Thyroid gland (tissue), 4 donors: ENCODE results near the gene BTBD9. TPM values are rescaled to one million over a fixed set of nuclear protein-coding genes. Genes with fewer than 3 reads are reported as not detected.

ENCODE experiments used
- DNase-seq, 2 donors: peaks; one replicate each; pipeline ENCODE4 v3.0.0-alpha.2; 2019
- H3K27ac ChIP-seq, 3 donors: fragments of 200-600 bp; sonication (generic); 1 replicate in 2 of 3; 2 replicates in 1 of 3; pipeline ENCODE4 v1.5.1; 2016 to 2019; ENCODE audit warnings: mild to moderate bottlenecking in 1 of 3, moderate library complexity in 1 of 3
- H3K27me3 ChIP-seq: fragments of 200-600 bp; sonication (generic); one replicate; pipeline ENCODE4 v1.5.1; 2019
- H3K36me3 ChIP-seq, 2 donors: fragments of 200-600 bp; sonication (generic); one replicate each; pipeline ENCODE4 v1.5.1; 2016 to 2019
- H3K4me1 ChIP-seq, 2 donors: fragments of 200-600 bp; sonication (generic); one replicate each; pipeline ENCODE4 v1.5.1; 2017 to 2019
- H3K4me3 ChIP-seq, 3 donors: fragments of 200-600 bp; sonication (generic); replicated peaks in 1 of 3; 1 replicate in 2 of 3; 2 replicates in 1 of 3; pipeline ENCODE4 v1.5.1; 2016; ENCODE audit warnings: mild to moderate bottlenecking in 1 of 3
- H3K9me3 ChIP-seq: fragments of 200-600 bp; sonication (generic); one replicate; pipeline ENCODE4 v1.5.1; 2017
- CTCF ChIP-seq, 6 experiments: fragments of 200-600 bp in 3 of 6; fragments of 450-650 bp in 3 of 6; sonication (generic) in 3 of 6; IDR thresholded peaks; one replicate each; pipeline ENCODE4 v1.5.1; 2016 to 2019; ENCODE audit warnings: antibody characterized with exemption in 6 of 6, mild to moderate bottlenecking in 2 of 6, inconsistent platforms in 1 of 6, moderate library complexity in 1 of 6
- POLR2A ChIP-seq, 2 donors: fragments of 450-650 bp; IDR thresholded peaks; one replicate each; pipeline ENCODE4 v1.6.1; 2017; ENCODE audit warnings: antibody characterized with exemption in 2 of 2, mild to moderate bottlenecking in 2 of 2, moderate library complexity in 1 of 2
- WGBS, 2 donors: methylation state at CpG; one replicate each; pipeline ENCODE4 v1.1.5; 2017; 5-methylcytosine and 5-hydroxymethylcytosine counted together
- intact Hi-C: fragments of 100-400 bp; cut with DNase I; formaldehyde crosslinking; loops from one replicate; pipeline ENCODE4 v1.15.1; 2023
- total RNA-seq, 4 donors: library from RNA; depleted of rRNA; stranded (reverse); fragments of >200 nt; gene quantifications; one replicate each; pipeline ENCODE4 v1.2.3, GENCODE V29; 2016

The BTBD9 gene
- total RNA-seq, 4 donors from 2014 or later = 17.3 to 32.0 (median 27.4) TPM

DNA sequence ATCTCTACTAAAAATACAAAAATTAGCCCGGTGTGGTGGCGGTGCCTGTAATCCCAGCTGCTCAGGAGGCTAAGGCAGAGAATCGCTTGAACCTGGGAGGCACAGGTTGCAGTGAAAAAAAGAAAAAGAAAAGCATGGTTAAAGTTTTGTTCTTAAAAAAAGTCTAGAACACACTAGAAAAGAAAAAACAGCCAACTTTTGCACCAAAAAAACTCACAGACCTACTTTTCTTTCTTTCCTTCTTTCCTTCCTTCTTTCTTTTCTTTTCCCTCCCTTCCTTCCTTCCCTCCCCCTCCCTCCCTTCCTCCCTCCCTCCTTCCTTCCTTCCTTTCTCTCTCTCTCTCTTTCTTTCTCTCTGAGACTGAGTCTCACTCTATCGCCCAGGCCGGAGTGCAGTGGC, 204.4 kb downstream of the BTBD9 start:
- DNase-seq = no peak
- WGBS, 2 donors = 96% methylated on average over 5 of the region's 5 CpGs
- intact Hi-C loops = no loop called here
- Histone ChIP-seq H3K36me3 (no peaks in the 10 kb centered on the region), H3K4me1 (peaks cover 6 to 7% of the 10 kb centered on the region in 2 donors), H3K27ac (no peak overlapping the region), H3K9me3 (no peaks in the 10 kb centered on the region), H3K4me3 (no peak overlapping the region), H3K27me3 (no peaks in the 10 kb centered on the region)
- no peak for TF ChIP-seq POLR2A (IDR thresholded peaks at IDR 0.05)
- no peak for TF ChIP-seq CTCF (IDR thresholded peaks at IDR 0.05)

DNA sequence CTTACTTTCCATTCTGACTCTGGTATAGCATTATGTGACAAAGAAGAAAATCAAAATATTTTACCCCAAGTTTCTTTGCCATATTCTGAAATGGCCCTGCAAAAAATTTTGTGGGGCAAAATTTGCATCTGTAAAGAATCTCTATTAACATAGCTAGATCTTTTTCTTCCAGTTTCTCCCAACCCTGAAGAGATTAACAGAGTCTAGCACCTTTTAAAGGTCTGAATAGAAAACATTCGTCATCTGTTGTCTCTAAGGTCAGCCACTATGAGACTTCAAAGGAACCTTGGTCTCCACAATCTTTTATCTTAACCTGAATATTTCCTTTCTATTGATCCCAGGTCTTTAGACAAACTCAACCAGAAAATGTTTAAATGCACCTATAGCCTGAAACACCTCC, 205.7 kb downstream of the BTBD9 start:
- intact Hi-C loops = no loop called here
- Histone ChIP-seq H3K36me3 (no peaks in the 10 kb centered on the region), H3K9me3 (no peaks in the 10 kb centered on the region), H3K27ac (no peak overlapping the region), H3K27me3 (no peaks in the 10 kb centered on the region), H3K4me1 (no peaks in the 10 kb centered on the region), H3K4me3 (no peak overlapping the region)
- WGBS, 2 donors = 94 to 98% methylated on average over 1 of the region's 1 CpG
- no peak for DNase-seq
- TF ChIP-seq POLR2A (IDR thresholded peaks at IDR 0.05) = no peak
- no peak for TF ChIP-seq CTCF (IDR thresholded peaks at IDR 0.05)

DNA sequence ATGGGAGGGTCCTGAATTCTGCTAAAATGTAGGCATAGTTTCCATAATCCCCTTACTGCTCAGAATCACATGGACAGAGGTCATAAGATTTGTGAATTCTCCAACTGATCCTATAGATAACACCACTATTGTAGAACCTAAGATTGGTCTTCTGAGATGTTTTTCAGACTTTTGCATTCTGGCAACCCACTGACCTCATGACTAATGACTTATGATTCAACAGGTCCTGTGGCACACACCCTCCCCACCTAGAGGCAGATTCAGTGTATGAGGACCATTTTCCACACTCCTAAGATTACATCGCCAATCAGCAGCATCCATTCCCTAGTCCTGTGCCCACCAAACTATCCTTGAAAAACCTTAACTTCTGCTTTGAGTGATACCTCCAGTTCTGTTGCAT, 207.2 kb downstream of the BTBD9 start:
- WGBS, 2 donors = 100% methylated on average over 1 of the region's 1 CpG

DNA sequence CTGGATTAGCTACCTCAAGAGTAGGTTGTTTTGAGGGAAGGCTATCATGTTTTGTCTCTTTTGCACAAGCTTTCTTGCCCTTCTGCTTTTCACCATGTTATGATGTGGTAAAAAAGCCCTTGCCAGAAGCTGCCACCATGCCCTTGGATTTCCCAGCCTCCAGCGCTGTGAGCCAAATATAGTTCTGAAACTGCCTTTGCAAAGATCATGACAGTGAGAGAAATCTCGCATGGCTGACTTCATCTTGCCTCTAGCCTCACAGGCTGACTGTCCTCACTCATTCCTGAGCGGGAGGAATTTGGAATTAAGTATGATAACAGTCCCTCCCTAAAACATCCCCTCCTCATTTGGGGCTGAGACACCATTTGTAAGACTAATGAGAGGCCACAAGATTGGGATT, 207.7 kb downstream of the BTBD9 start:
- H3K27me3 ChIP-seq = no peaks in the 10 kb centered on the region
- no peaks in the 10 kb centered on the region for H3K36me3 ChIP-seq
- H3K4me1 ChIP-seq = peaks cover 0 to 7% of the 10 kb centered on the region in 2 donors
- intact Hi-C loops = no loop called here
- no peak for TF ChIP-seq CTCF (IDR thresholded peaks at IDR 0.05)
- TF ChIP-seq POLR2A (IDR thresholded peaks at IDR 0.05) = no peak
- H3K27ac ChIP-seq = no peak overlapping the region
- no peak overlapping the region for H3K4me3 ChIP-seq
- no peaks in the 10 kb centered on the region for H3K9me3 ChIP-seq
- 94 to 96% methylated on average over 3 of the region's 3 CpGs for WGBS, 2 donors
- no peak for DNase-seq

More for the DNA sequence above, 207.2 kb downstream of the BTBD9 start:
- Histone ChIP-seq H3K4me3 (no peak overlapping the region), H3K4me1 (peaks cover 0 to 7% of the 10 kb centered on the region in 2 donors), H3K36me3 (no peaks in the 10 kb centered on the region), H3K9me3 (no peaks in the 10 kb centered on the region), H3K27me3 (no peaks in the 10 kb centered on the region), H3K27ac (no peak overlapping the region)
- no peak for TF ChIP-seq POLR2A (IDR thresholded peaks at IDR 0.05)
- no peak for TF ChIP-seq CTCF (IDR thresholded peaks at IDR 0.05)
- intact Hi-C loops = no loop called here
- no peak for DNase-seq

DNA sequence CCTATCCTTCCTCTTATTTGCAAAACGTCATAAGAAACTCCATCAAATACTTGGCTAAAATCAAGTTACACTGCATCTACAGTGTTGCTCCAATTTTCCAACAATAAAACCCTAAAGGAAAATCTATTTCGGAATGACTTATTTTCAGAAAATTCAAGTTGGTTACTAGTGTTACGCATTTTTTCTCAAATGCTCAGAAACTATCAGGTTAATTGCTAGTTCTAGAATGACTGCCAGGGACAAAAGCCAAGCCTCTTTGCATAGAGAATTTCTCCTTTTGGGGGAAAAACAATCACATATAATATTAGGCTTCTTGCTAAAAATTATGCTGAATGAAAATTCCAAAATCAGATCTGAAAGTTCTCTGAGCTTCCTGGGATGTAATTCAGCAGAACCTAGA, 210.2 kb downstream of the BTBD9 start:
- H3K4me1 ChIP-seq = peaks cover 0 to 7% of the 10 kb centered on the region in 2 donors
- WGBS, 2 donors = 85 to 93% methylated on average over 3 of the region's 3 CpGs
- no peak for TF ChIP-seq POLR2A (IDR thresholded peaks at IDR 0.05)
- TF ChIP-seq CTCF (IDR thresholded peaks at IDR 0.05) = no peak
- no peaks in the 10 kb centered on the region for H3K36me3 ChIP-seq
- H3K27ac ChIP-seq = no peak overlapping the region
- no peak for DNase-seq
- H3K9me3 ChIP-seq = no peaks in the 10 kb centered on the region
- H3K4me3 ChIP-seq = no peak overlapping the region
- no peaks in the 10 kb centered on the region for H3K27me3 ChIP-seq
- intact Hi-C loops = no loop called here
